Measurements from ENCODE around the gene DRC1. TPM values are rescaled to one million over a fixed set of nuclear protein-coding genes. Genes with fewer than 3 reads are reported as not detected.

DRC1 gene
- total and polyA plus RNA-seq, 2 of the 4 experiments (the other 2 are of a cell fraction), result 0.18 TPM; not detected in 1

- H3K9me1 ChIP-seq (ENCODE audit: insufficient read depth, low read length), result no peaks in the 10 kb centered on the region
- ChIA-PET CTCF (no interaction called here), POLR2A (ENCODE audit: unreplicated experiment) (no interaction called here)
- dilution Hi-C loops (cut with HindIII; ENCODE audit: low sequenced_read_pairs, unreplicated experiment) (no loop called here), intact Hi-C loops (cut with micrococcal nuclease) (no loop called here), in situ Hi-C loops (cut with MboI; ENCODE audit: low sequenced_read_pairs) (no loop called here)
- WGBS, 2 experiments (ENCODE audit: extremely low coverage in 2 of 2, insufficient read length in 1 of 2), result no CpG with 5 or more reads among the region's 9 CpGs
- no peak for TF ChIP-seq CTCF (conservative IDR thresholded peaks at IDR 0.05; ENCODE audit: low read depth, low read length)
- TF ChIP-seq CEBPB (IDR thresholded peaks at IDR 0.05; ENCODE audit: low read depth, low read length), result no peak
- TF ChIP-seq FOS (IDR thresholded peaks at IDR 0.05; ENCODE audit: low read depth, low read length), result no peak
- TF ChIP-seq RFX5 (IDR thresholded peaks at IDR 0.05; ENCODE audit: low read depth, low read length), result no peak
- H2BK20ac ChIP-seq (ENCODE audit: low read depth, low read length), result no peak overlapping the region
- H4K8ac ChIP-seq (ENCODE audit: low read depth in 2 of 2, low read length in 2 of 2), result no peak overlapping the region
- DNase-seq (no peak), ATAC-seq (ENCODE audit: low read depth) (no peak)
- no peak overlapping the region for H3K4me2 ChIP-seq (ENCODE audit: low read depth, low read length)
- no peaks in the 10 kb centered on the region for H4K20me1 ChIP-seq (ENCODE audit: insufficient read depth, low read length)
- H3K56ac ChIP-seq (ENCODE audit: extremely low read depth, insufficient read depth, low read length), result no peak overlapping the region
- no TSS peak for BruUV-seq (replicated peaks)
- no peak overlapping the region for H3K4ac ChIP-seq (ENCODE audit: low read depth, low read length)
- H3K79me1 ChIP-seq (ENCODE audit: low read depth in 1 of 2, low read length in 2 of 2), result no peaks in the 10 kb centered on the region
- H3K27ac ChIP-seq (ENCODE audit: insufficient read depth, low read length), result no peak overlapping the region
- no peak overlapping the region for H3K14ac ChIP-seq (replicated peaks; ENCODE audit: low read depth, low read length)
- H4K91ac ChIP-seq (ENCODE audit: insufficient read depth, low read depth, low read length), result no peak overlapping the region
- H3K23ac ChIP-seq (ENCODE audit: low read depth, low read length), result no peak overlapping the region
- no peak overlapping the region for H2BK120ac ChIP-seq (ENCODE audit: low read depth, low read length)
- H3K27me3 ChIP-seq (ENCODE audit: control insufficient read depth, insufficient read depth, low read length), result peaks cover 18% of the 10 kb centered on the region
- no peak overlapping the region for H2BK15ac ChIP-seq (ENCODE audit: low read depth, low read length)
- H3K4me1 ChIP-seq (ENCODE audit: control insufficient read depth, insufficient read depth, low read length), result no peaks in the 10 kb centered on the region
- H3K18ac ChIP-seq (ENCODE audit: low read depth, low read length), result no peak overlapping the region
- no peaks in the 10 kb centered on the region for H3K36me3 ChIP-seq (ENCODE audit: control insufficient read depth, insufficient read depth, low read length)
- H2AK9ac ChIP-seq (replicated peaks; ENCODE audit: low read depth, low read length, poor library complexity), result no peak overlapping the region
- H3K9me3 ChIP-seq (ENCODE audit: control insufficient read depth, insufficient read depth, low read length), result no peaks in the 10 kb centered on the region
- H4K5ac ChIP-seq (ENCODE audit: low read depth, low read length), result no peak overlapping the region
- no peak overlapping the region for H2AK5ac ChIP-seq (ENCODE audit: low read depth, low read length)
- H3K9ac ChIP-seq (ENCODE audit: low read depth, low read length), result no peak overlapping the region
- H2BK5ac ChIP-seq (ENCODE audit: low read depth, low read length, poor library complexity, severe bottlenecking), result no peak overlapping the region
- H2AFZ ChIP-seq (replicated peaks; ENCODE audit: low read length, poor library complexity), result no peak overlapping the region
- no peak overlapping the region for H3K4me3 ChIP-seq (ENCODE audit: insufficient read depth, low read depth, low read length)
These were observed 22.0 kb downstream of the DRC1 start for GRCh38 chr2:26423750-26424149.
